ENCODE results near the gene ZNF724. TPM values are rescaled to one million over a fixed set of nuclear protein-coding genes. Genes with fewer than 3 reads are reported as not detected.

Gene ZNF724
- total and polyA plus RNA-seq, 2 of the 4 experiments (the other 2 are of a cell fraction) = 1.8 to 20.1 TPM

DNA sequence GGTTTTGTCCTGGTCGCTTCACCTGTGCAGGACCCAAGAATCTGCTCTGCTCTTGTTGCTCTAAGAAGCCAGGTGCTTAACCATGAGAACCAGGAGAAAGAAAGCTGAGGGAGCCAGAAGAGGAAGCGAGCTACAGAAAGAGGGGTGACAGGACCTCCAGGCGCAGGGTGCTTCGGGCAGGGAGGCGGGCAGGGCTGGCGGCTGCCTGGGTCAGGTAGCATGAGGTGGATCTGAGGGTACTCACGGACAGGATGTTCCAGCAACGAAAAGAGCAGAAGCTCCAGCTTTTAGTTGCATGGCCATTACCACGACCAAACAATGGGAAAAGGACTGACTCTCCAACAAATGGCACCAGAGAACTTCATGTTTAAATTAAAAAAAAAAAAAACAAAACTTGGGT, 59.9 kb downstream of the ZNF724 start:
- Histone ChIP-seq H3K9ac (ENCODE audit: low read depth, low read length) (no peak overlapping the region), H3K56ac (ENCODE audit: extremely low read depth, insufficient read depth, low read length) (no peak overlapping the region), H4K20me1 (ENCODE audit: insufficient read depth, low read length) (no peaks in the 10 kb centered on the region), H3K4me2 (ENCODE audit: low read depth, low read length) (no peak overlapping the region), H4K5ac (ENCODE audit: low read depth, low read length) (no peak overlapping the region), H3K18ac (ENCODE audit: low read depth, low read length) (no peak overlapping the region), H3K9me3 (ENCODE audit: control insufficient read depth, insufficient read depth, low read length) (peaks cover 12% of the 10 kb centered on the region), H3K27ac (ENCODE audit: insufficient read depth, low read length) (no peak overlapping the region), H3K14ac (replicated peaks; ENCODE audit: low read depth, low read length) (no peak overlapping the region), H4K8ac (ENCODE audit: low read depth in 2 of 2, low read length in 2 of 2) (no peak overlapping the region), H3K79me1 (ENCODE audit: low read depth in 1 of 2, low read length in 2 of 2) (no peaks in the 10 kb centered on the region), H2AFZ (replicated peaks; ENCODE audit: low read length, poor library complexity) (no peak overlapping the region), H2BK15ac (ENCODE audit: low read depth, low read length) (no peak overlapping the region), H2AK5ac (ENCODE audit: low read depth, low read length) (no peak overlapping the region), H4K91ac (ENCODE audit: insufficient read depth, low read depth, low read length) (no peak overlapping the region), H2AK9ac (replicated peaks; ENCODE audit: low read depth, low read length, poor library complexity) (no peak overlapping the region), H3K27me3 (ENCODE audit: control insufficient read depth, insufficient read depth, low read length) (no peaks in the 10 kb centered on the region), H3K4me3 (ENCODE audit: insufficient read depth, low read depth, low read length) (no peak overlapping the region), H2BK5ac (ENCODE audit: low read depth, low read length, poor library complexity, severe bottlenecking) (no peak overlapping the region), H3K4me1 (ENCODE audit: control insufficient read depth, insufficient read depth, low read length) (no peaks in the 10 kb centered on the region), H2BK120ac (ENCODE audit: low read depth, low read length) (no peak overlapping the region), H3K36me3 (ENCODE audit: control insufficient read depth, insufficient read depth, low read length) (no peaks in the 10 kb centered on the region), H2BK20ac (ENCODE audit: low read depth, low read length) (no peak overlapping the region), H3K4ac (ENCODE audit: low read depth, low read length) (no peak overlapping the region), H3K23ac (ENCODE audit: low read depth, low read length) (no peak overlapping the region), H3K9me1 (ENCODE audit: insufficient read depth, low read length) (no peaks in the 10 kb centered on the region)
- CTCF ChIA-PET = no interaction called here
- dilution Hi-C loops (cut with HindIII; ENCODE audit: low sequenced_read_pairs, unreplicated experiment) = no loop called here
- TF ChIP-seq RCOR1 (IDR thresholded peaks at IDR 0.05; ENCODE audit: insufficient replicate concordance, low read length) (no peak), MAFK (IDR thresholded peaks at IDR 0.05; ENCODE audit: low read depth, low read length) (no peak), USF2 (IDR thresholded peaks at IDR 0.05; ENCODE audit: low read depth, low read length) (no peak), CHD1 (IDR thresholded peaks at IDR 0.05; ENCODE audit: low read depth, low read length) (no peak), RFX5 (IDR thresholded peaks at IDR 0.05; ENCODE audit: low read depth, low read length) (no peak), NFE2L2 (IDR thresholded peaks at IDR 0.05; ENCODE audit: low read depth, low read length) (no peak), CTCF (conservative IDR thresholded peaks at IDR 0.05; ENCODE audit: low read depth, low read length) (no peak), CEBPB (IDR thresholded peaks at IDR 0.05; ENCODE audit: low read depth, low read length) (no peak), RAD21 (IDR thresholded peaks at IDR 0.05; ENCODE audit: low read length) (no peak), MAZ (IDR thresholded peaks at IDR 0.05; ENCODE audit: borderline replicate concordance, low read depth, low read length) (no peak), SMC3 (IDR thresholded peaks at IDR 0.05; ENCODE audit: low read depth, low read length) (no peak), FOS (IDR thresholded peaks at IDR 0.05; ENCODE audit: low read depth, low read length) (no peak), MXI1 (IDR thresholded peaks at IDR 0.05; ENCODE audit: borderline replicate concordance, low read depth, low read length) (no peak), POLR2A (IDR thresholded peaks at IDR 0.05; ENCODE audit: low read depth, low read length) (no peak), BHLHE40 (IDR thresholded peaks at IDR 0.05; ENCODE audit: low read depth, low read length) (no peak), ELK1 (IDR thresholded peaks at IDR 0.05; ENCODE audit: borderline replicate concordance, low read depth, low read length) (no peak)
- BruUV-seq (replicated peaks) = no TSS peak
- DNase-seq = no peak
- POLR2A ChIA-PET (ENCODE audit: unreplicated experiment) = no interaction called here
- no peak for ATAC-seq (ENCODE audit: low read depth)
- in situ Hi-C loops (cut with MboI; ENCODE audit: low sequenced_read_pairs) = no loop called here
- WGBS, 2 experiments (ENCODE audit: extremely low coverage in 2 of 2, insufficient read length in 1 of 2) = 14% methylated on average over 1 of the region's 9 CpGs; no CpG with 5 or more reads in 1 of the 2 experiments
- intact Hi-C loops (cut with micrococcal nuclease) = no loop called here

Measured in IMR-90 (cell line).